OCI-LY1 (cell line): ENCODE results near the gene SEL1L2.

Source experiments
- H2AFZ ChIP-seq: fragments of 200-600 bp; sonication (generic), shearing (Covaris generic); 2 replicates; pipeline ENCODE4 v1.6.0; 2014; ENCODE audit warnings: antibody characterized with exemption, mild to moderate bottlenecking, low read length
- H3F3A ChIP-seq: fragments of 200-600 bp; sonication (generic), shearing (Covaris generic); 2 replicates; pipeline ENCODE4 v1.6.0; 2014; ENCODE audit warnings: mild to moderate bottlenecking, antibody characterized with exemption, low read length, moderate library complexity; ENCODE audit not compliant: insufficient read depth
- H3K27ac ChIP-seq: fragments of 200-600 bp; sonication (generic); 2 replicates; pipeline ENCODE4 v1.5.1; 2014; ENCODE audit warnings: low read length, mixed run types, mild to moderate bottlenecking, low read depth; ENCODE audit not compliant: poor library complexity, severe bottlenecking
- H3K27me3 ChIP-seq: fragments of 200-600 bp; sonication (generic); 2 replicates; pipeline ENCODE4 v1.6.0; 2014; ENCODE audit warnings: antibody characterized with exemption, mild to moderate bottlenecking, low read length, moderate library complexity; ENCODE audit not compliant: insufficient read depth
- H3K36me3 ChIP-seq: fragments of 200-600 bp; sonication (generic); 2 replicates; pipeline ENCODE4 v1.6.1; 2014; ENCODE audit warnings: mild to moderate bottlenecking, antibody characterized with exemption, low read length, moderate library complexity, mixed read lengths; ENCODE audit not compliant: insufficient read depth
- H3K4me1 ChIP-seq: fragments of 200-600 bp; sonication (generic); 2 replicates; pipeline ENCODE4 v1.5.1; 2014; ENCODE audit warnings: mild to moderate bottlenecking, low read length, moderate library complexity; ENCODE audit not compliant: insufficient read depth, severe bottlenecking
- H3K4me2 ChIP-seq: fragments of 200-600 bp; sonication (generic), shearing (Covaris generic); 2 replicates; pipeline ENCODE4 v1.6.1; 2014; ENCODE audit warnings: low read length
- H3K4me3 ChIP-seq: fragments of 200-600 bp; sonication (generic); 2 replicates; pipeline ENCODE4 v1.5.1; 2014; ENCODE audit warnings: low read length, low read depth, mild to moderate bottlenecking, mixed read lengths; ENCODE audit not compliant: poor library complexity, severe bottlenecking
- H3K79me2 ChIP-seq: fragments of 200-600 bp; shearing (Covaris generic); 2 replicates; pipeline ENCODE4 v1.6.1; 2016; ENCODE audit warnings: mixed run types, low read length, mixed read lengths; ENCODE audit not compliant: insufficient read depth
- H3K9ac ChIP-seq: fragments of 200-600 bp; sonication (generic), shearing (Covaris generic); 2 replicates; pipeline ENCODE4 v1.6.1; 2014; ENCODE audit warnings: mild to moderate bottlenecking, low read length, mixed read lengths
- H3K9me2 ChIP-seq: fragments of 200-600 bp; sonication (generic), shearing (Covaris generic); 2 replicates; pipeline ENCODE4 v1.6.1; 2014; ENCODE audit warnings: low read depth, mild to moderate bottlenecking, low read length, mixed read lengths
- H3K9me3 ChIP-seq: fragments of 200-600 bp; shearing (Covaris generic); 2 replicates; pipeline ENCODE4 v1.6.1; 2014; ENCODE audit warnings: low read length, mixed read lengths
- H4K20me1 ChIP-seq: fragments of 200-600 bp; sonication (generic), shearing (Covaris generic); 2 replicates; pipeline ENCODE4 v1.6.0; 2016; ENCODE audit warnings: mild to moderate bottlenecking, low read length; ENCODE audit not compliant: insufficient read depth
- CTCF ChIP-seq: fragments of 200-600 bp; sonication (generic), shearing (Covaris generic); IDR thresholded peaks from 2 replicates; pipeline ENCODE4 v1.5.1; 2017; ENCODE audit warnings: mild to moderate bottlenecking, antibody characterized with exemption, low read length, moderate library complexity, mixed read lengths
- EZH2 ChIP-seq: fragments of 200-600 bp; sonication (generic), shearing (Covaris generic); IDR thresholded peaks from 2 replicates; pipeline ENCODE4 v1.8.0; 2017; ENCODE audit warnings: borderline replicate concordance, mixed run types, mild to moderate bottlenecking, antibody characterized with exemption, low read length, moderate library complexity, mixed read lengths

SEL1L2 gene

GRCh38 chr20:13990465-13990864, at the start of gene SEL1L2:
Gene SEL1L2, minus strand, starts transcription at chr20:13990614. Its CDS starts 80 bp downstream, at chr20:13990534.
- Histone ChIP-seq H3F3A (no peaks in the 10 kb centered on the region), H3K9ac (no peak within 1 kb of the TSS), H3K36me3 (no peaks in the 10 kb centered on the region), H3K4me2 (no peak within 1 kb of the TSS), H3K79me2 (no peaks in the 10 kb centered on the region), H3K27ac (no peak within 1 kb of the TSS), H3K27me3 (no peaks in the 10 kb centered on the region), H4K20me1 (no peaks in the 10 kb centered on the region), H3K4me3 (no peak within 1 kb of the TSS), H3K4me1 (no peaks in the 10 kb centered on the region), H2AFZ (no peak within 1 kb of the TSS), H3K9me2 (no peaks in the 10 kb centered on the region), H3K9me3 (peaks cover 8% of the 10 kb centered on the region; the same call in 1 of the 2 replicates)
- TF ChIP-seq CTCF (no peak), EZH2 (no peak)

- H3K36me3 ChIP-seq = no peaks in the 10 kb centered on the region
- H2AFZ ChIP-seq = no peak overlapping the region
- H3K4me3 ChIP-seq = no peak overlapping the region
- no peak overlapping the region for H3K9ac ChIP-seq
- H4K20me1 ChIP-seq = no peaks in the 10 kb centered on the region
- H3K9me2 ChIP-seq = no peaks in the 10 kb centered on the region
- no peak overlapping the region for H3K27ac ChIP-seq
- no peaks in the 10 kb centered on the region for H3K79me2 ChIP-seq
- H3F3A ChIP-seq = no peaks in the 10 kb centered on the region
- no peak for TF ChIP-seq EZH2
- no peak for TF ChIP-seq CTCF
- no peaks in the 10 kb centered on the region for H3K27me3 ChIP-seq
- H3K4me2 ChIP-seq = no peak overlapping the region
- H3K4me1 ChIP-seq = no peaks in the 10 kb centered on the region
- no peaks in the 10 kb centered on the region for H3K9me3 ChIP-seq
Observed at GRCh38 chr20:14036567-14036966, 46.2 kb upstream of the SEL1L2 start.

- Histone ChIP-seq H4K20me1 (no peaks in the 10 kb centered on the region), H3F3A (no peaks in the 10 kb centered on the region), H2AFZ (no peak overlapping the region), H3K9me2 (no peaks in the 10 kb centered on the region), H3K9ac (no peak overlapping the region), H3K27me3 (no peaks in the 10 kb centered on the region), H3K9me3 (no peaks in the 10 kb centered on the region), H3K27ac (no peak overlapping the region), H3K36me3 (no peaks in the 10 kb centered on the region), H3K4me1 (no peaks in the 10 kb centered on the region), H3K4me2 (no peak overlapping the region), H3K79me2 (no peaks in the 10 kb centered on the region), H3K4me3 (no peak overlapping the region)
- TF ChIP-seq CTCF = no peak
- no peak for TF ChIP-seq EZH2
Observed at GRCh38 chr20:14033310-14033709, 42.9 kb upstream of the SEL1L2 start.
